H1 (cell line): Measurements from ENCODE around the gene KRT14. TPM values are rescaled to one million over a fixed set of nuclear protein-coding genes. Genes with fewer than 3 reads are reported as not detected.

ENCODE experiments used
- CTCF ChIA-PET: fragments of 300-600 bp; sonication (Branson Sonifier 250); formaldehyde crosslinking; loops from one replicate; lab custom pipeline; 2021; ENCODE audit not compliant: partially characterized antibody; lab: Charles Lee
- POLR2A ChIA-PET: fragments of 300-600 bp; sonication (Branson Sonifier 250); formaldehyde crosslinking; loops from one replicate; lab custom pipeline; 2021; ENCODE audit warnings: inconsistent platforms; ENCODE audit not compliant: partially characterized antibody; lab: Charles Lee
- DNase-seq, 2 experiments: peaks; one replicate each; pipeline versions ENCODE4 v3.0.0 to v3.0.0-alpha.2; 2010 to 2022; ENCODE audit warnings: low spot score in 2 of 2, low read depth in 1 of 2, mixed read lengths in 1 of 2
- FAIRE-seq: peaks from 2 replicates; lab custom pipeline; 2011; peaks lifted over from hg19 to GRCh38; lab: Jason Lieb, UNC
- H2AFZ ChIP-seq: 2 replicates; pipeline ENCODE4 v1.8.1; 2012; ENCODE audit warnings: low read length, inconsistent platforms
- H2AK5ac ChIP-seq: 2 replicates; pipeline ENCODE4 v1.6.1; 2013; ENCODE audit warnings: low read depth, low read length
- H2BK120ac ChIP-seq: replicated peaks from 2 replicates; pipeline ENCODE3; 2013; ENCODE audit warnings: low read depth, low read length, inconsistent platforms
- H2BK12ac ChIP-seq: 2 replicates; pipeline ENCODE4 v1.6.1; 2013; ENCODE audit warnings: low read depth, low read length
- H2BK15ac ChIP-seq: 2 replicates; pipeline ENCODE4 v1.6.1; 2013; ENCODE audit warnings: low read length
- H2BK20ac ChIP-seq: 2 replicates; pipeline ENCODE4 v1.6.1; 2013; ENCODE audit warnings: low read length
- H2BK5ac ChIP-seq: 2 replicates; pipeline ENCODE4 v1.6.1; 2013; ENCODE audit warnings: low read depth, low read length
- H3K14ac ChIP-seq: 2 replicates; pipeline ENCODE4 v1.6.1; 2013; ENCODE audit warnings: inconsistent platforms; ENCODE audit not compliant: insufficient read length
- H3K18ac ChIP-seq: 2 replicates; pipeline ENCODE4 v1.6.1; 2013; ENCODE audit warnings: low read length; ENCODE audit errors: extremely low read depth
- H3K23ac ChIP-seq: 2 replicates; pipeline ENCODE4 v1.6.1; 2013; ENCODE audit warnings: inconsistent platforms; ENCODE audit not compliant: insufficient read length
- H3K23me2 ChIP-seq: 2 replicates; pipeline ENCODE4 v1.6.1; 2013; ENCODE audit warnings: low read depth, low read length
- H3K27ac ChIP-seq: 2 replicates; pipeline ENCODE4 v1.6.1; 2011; ENCODE audit warnings: low read depth, low read length, inconsistent platforms
- H3K27me3 ChIP-seq, 4 experiments: replicated peaks in 1 of 4; 1 replicate in 1 of 4; 2 replicates in 3 of 4; pipeline versions ENCODE4 v1.6.1 to v1.8.1; 2011 to 2013; ENCODE audit warnings: low read length in 3 of 4, mild to moderate bottlenecking in 3 of 4, inconsistent platforms in 2 of 4, mixed read lengths in 2 of 4, moderate library complexity in 1 of 4; ENCODE audit not compliant: control insufficient read depth in 3 of 4, insufficient read depth in 3 of 4; ENCODE audit errors: extremely low read depth in 1 of 4
- H3K36me3 ChIP-seq, 4 experiments: 2 replicates each; pipeline versions ENCODE4 v1.6.1 to v1.8.1; 2011 to 2013; ENCODE audit warnings: mild to moderate bottlenecking in 4 of 4, low read length in 3 of 4, moderate library complexity in 2 of 4, control low read depth in 1 of 4, inconsistent platforms in 1 of 4; ENCODE audit not compliant: insufficient read depth in 4 of 4, control insufficient read depth in 2 of 4
- H3K4ac ChIP-seq: replicated peaks from 2 replicates; pipeline ENCODE3; 2013; ENCODE audit warnings: low read length, low read depth, mixed read lengths, inconsistent platforms; ENCODE audit not compliant: insufficient read length
- H3K4me1 ChIP-seq, 4 experiments: replicated peaks in 1 of 4; 1 replicate in 1 of 4; 2 replicates in 3 of 4; pipeline versions ENCODE4 v1.6.1 to v1.8.1; 2011 to 2013; ENCODE audit warnings: low read length in 3 of 4, inconsistent platforms in 2 of 4, mixed read lengths in 1 of 4; ENCODE audit not compliant: insufficient read depth in 4 of 4, control insufficient read depth in 3 of 4
- H3K4me2 ChIP-seq, 2 experiments: 2 replicates each; pipeline versions ENCODE4 v1.6.1 to v1.8.1; 2011 to 2013; ENCODE audit warnings: low read depth in 2 of 2, low read length in 2 of 2, control low read depth in 1 of 2, inconsistent platforms in 1 of 2, mild to moderate bottlenecking in 1 of 2; ENCODE audit not compliant: insufficient read depth in 1 of 2
- H3K4me3 ChIP-seq, 4 experiments: fragments of 200-600, 300-600 bp in 1 of 4; sonication (generic), shearing (Covaris generic), sonication (Bioruptor Twin) in 1 of 4; 2 replicates each; pipeline versions ENCODE4 v1.5.1 to v1.8.1; 2011 to 2016; ENCODE audit warnings: low read length in 4 of 4, low read depth in 3 of 4, control low read depth in 2 of 4, inconsistent platforms in 2 of 4, mild to moderate bottlenecking in 2 of 4, mixed read lengths in 1 of 4, moderate library complexity in 1 of 4; ENCODE audit not compliant: insufficient read depth in 2 of 4; ENCODE audit errors: extremely low read depth in 1 of 4
- H3K56ac ChIP-seq: replicated peaks from 2 replicates; pipeline ENCODE3; 2013; ENCODE audit warnings: low read depth, mild to moderate bottlenecking, mixed read lengths, low read length, inconsistent platforms; ENCODE audit not compliant: insufficient read length
- H3K79me1 ChIP-seq: 2 replicates; pipeline ENCODE4 v1.6.1; 2013; ENCODE audit warnings: low read depth, low read length, control low read depth
- H3K79me2 ChIP-seq, 2 experiments: 2 replicates each; pipeline versions ENCODE4 v1.6.1 to v1.8.1; 2012 to 2013; ENCODE audit warnings: low read length in 2 of 2, mild to moderate bottlenecking in 2 of 2, inconsistent platforms in 1 of 2; ENCODE audit not compliant: insufficient read depth in 2 of 2, control insufficient read depth in 1 of 2
- H3K9ac ChIP-seq, 4 experiments: replicated peaks in 1 of 4; 1 replicate in 1 of 4; 2 replicates in 3 of 4; pipeline versions ENCODE4 v1.6.1 to v1.8.1; 2011 to 2013; ENCODE audit warnings: low read depth in 3 of 4, low read length in 3 of 4, control low read depth in 2 of 4, mild to moderate bottlenecking in 2 of 4, moderate library complexity in 2 of 4, inconsistent platforms in 1 of 4; ENCODE audit errors: extremely low read depth in 1 of 4
- H3K9me3 ChIP-seq, 2 experiments: 2 replicates each; pipeline versions ENCODE4 v1.6.1 to v1.8.1; 2012 to 2013; ENCODE audit warnings: mild to moderate bottlenecking in 2 of 2, moderate library complexity in 2 of 2, control low read depth in 1 of 2, inconsistent platforms in 1 of 2, low read depth in 1 of 2, low read length in 1 of 2, mixed read lengths in 1 of 2; ENCODE audit not compliant: insufficient read depth in 2 of 2
- H4K20me1 ChIP-seq, 2 experiments: replicated peaks in 1 of 2; 2 replicates each; pipeline versions ENCODE3 to v1.8.1; 2011 to 2013; ENCODE audit warnings: inconsistent platforms in 2 of 2, low read length in 2 of 2, mild to moderate bottlenecking in 1 of 2; ENCODE audit not compliant: insufficient read depth in 2 of 2, control insufficient read depth in 1 of 2
- H4K5ac ChIP-seq: 2 replicates; pipeline ENCODE4 v1.6.1; 2013; ENCODE audit warnings: low read length, low read depth, mixed read lengths, inconsistent platforms; ENCODE audit not compliant: insufficient read length
- H4K8ac ChIP-seq: 2 replicates; pipeline ENCODE4 v1.8.0; 2013; ENCODE audit warnings: mild to moderate bottlenecking, moderate library complexity, low read length, inconsistent platforms; ENCODE audit not compliant: insufficient read depth; ENCODE audit errors: extremely low read depth
- H4K91ac ChIP-seq: replicated peaks from 2 replicates; pipeline ENCODE3; 2013; ENCODE audit warnings: low read length, mixed read lengths, inconsistent platforms; ENCODE audit not compliant: insufficient read length
- BCL11A ChIP-seq, 2 experiments: IDR thresholded peaks; one replicate each; pipeline ENCODE4 v1.6.1; 2011; ENCODE audit warnings: low read depth in 2 of 2, low read length in 2 of 2, mild to moderate bottlenecking in 2 of 2
- BRCA1 ChIP-seq: IDR thresholded peaks from 2 replicates; pipeline ENCODE4 v1.6.1; 2012; ENCODE audit warnings: low read depth, low read length, improper control_type of control experiment
- CBX5 ChIP-seq: fragments of 300-800, 300-1000 bp; sonication (generic); IDR thresholded peaks from 2 replicates; pipeline ENCODE4 v1.7.1; 2016; ENCODE audit warnings: antibody characterized with exemption, low read length, low read depth
- CREB1 ChIP-seq: IDR thresholded peaks from 2 replicates; pipeline ENCODE4 v1.6.1; 2012; ENCODE audit warnings: inconsistent platforms
- E2F6 ChIP-seq: IDR thresholded peaks from 2 replicates; pipeline ENCODE4 v1.6.1; 2012; ENCODE audit warnings: inconsistent platforms
- GABPA ChIP-seq: IDR thresholded peaks from 2 replicates; pipeline ENCODE4 v1.6.1; 2011; ENCODE audit warnings: mild to moderate bottlenecking, low read length, moderate library complexity, borderline replicate concordance; ENCODE audit not compliant: insufficient read depth
- MAFK ChIP-seq: IDR thresholded peaks from 2 replicates; pipeline ENCODE4 v1.6.1; 2012; ENCODE audit warnings: low read depth, mild to moderate bottlenecking, improper control_type of control experiment, low read length
- NANOG ChIP-seq: IDR thresholded peaks from 2 replicates; pipeline ENCODE4 v1.6.1; 2011; ENCODE audit warnings: low read length, low read depth, mild to moderate bottlenecking, inconsistent platforms; ENCODE audit not compliant: insufficient read depth, poor library complexity, severe bottlenecking
- POU5F1 ChIP-seq: IDR thresholded peaks from 2 replicates; pipeline ENCODE4 v1.6.1; 2011; ENCODE audit warnings: low read depth, mild to moderate bottlenecking, low read length, moderate library complexity
- SAP30 ChIP-seq: fragments of 300-600 bp; sonication (generic); IDR thresholded peaks from 2 replicates; pipeline ENCODE4 v1.7.1; 2012; ENCODE audit warnings: low read length, moderate library complexity, mild to moderate bottlenecking, inconsistent platforms; ENCODE audit not compliant: insufficient read depth, insufficient replicate concordance
- SP1 ChIP-seq: IDR thresholded peaks from 2 replicates; pipeline ENCODE4 v1.6.1; 2011; ENCODE audit warnings: low read depth, low read length
- SRF ChIP-seq: IDR thresholded peaks from 2 replicates; pipeline ENCODE4 v1.6.1; 2011; ENCODE audit warnings: mild to moderate bottlenecking, low read depth, low read length, moderate library complexity
- TAF7 ChIP-seq: optimal IDR thresholded peaks from 2 replicates; pipeline ENCODE3; 2011; ENCODE audit warnings: low read depth, mild to moderate bottlenecking, inconsistent platforms, low read length, moderate library complexity, borderline replicate concordance
- TCF12 ChIP-seq: IDR thresholded peaks from 2 replicates; pipeline ENCODE4 v1.6.1; 2011; ENCODE audit warnings: low read depth, mild to moderate bottlenecking, low read length
- WGBS, 2 experiments: shearing (Covaris generic) in 1 of 2; methylation state at CpG; one replicate each; pipeline versions ENCODE4 v1.1.6 to v1.1.7; 2013 to 2015; ENCODE audit warnings: low lambda C conversion rate in 2 of 2, mixed read lengths in 2 of 2, inconsistent platforms in 1 of 2, low coverage in 1 of 2, missing lambda C conversion rate in 1 of 2; ENCODE audit not compliant: insufficient replicate concordance in 2 of 2, insufficient coverage in 1 of 2, insufficient read length in 1 of 2; ENCODE audit errors: extremely low coverage in 1 of 2, missing lambda C conversion rate in 1 of 2; 5-methylcytosine and 5-hydroxymethylcytosine counted together
- polyA plus RNA-seq, 7 experiments: library from polyadenylated mRNA; depleted of rRNA in 3 of 7; stranded (reverse) in 5 of 7; unstranded in 2 of 7; fragments of >200 nt in 5 of 7; fragments of 200-250 nt in 2 of 7; gene quantifications; 1 replicate in 5 of 7; 2 replicates in 1 of 7; 4 replicates in 1 of 7; pipeline versions ENCODE4 v1.2.1 to v1.2.3, GENCODE V29; 2011 to 2013; ENCODE audit warnings: missing spikeins in 2 of 7, mixed read lengths in 2 of 7
- total RNA-seq: library from RNA; stranded (reverse); fragmentation: NEBNext Ultra II Directional; extraction: Animal tissue kit (Norgen Biotek cat#: 25700); gene quantifications from 2 replicates; pipeline ENCODE4 v1.2.1, GENCODE V29; 2021

The KRT14 gene
- total and polyA plus RNA-seq, 2 of the 8 experiments (the other 6 are each of a cell fraction or from before 2014, with no cell fraction given), result 0.35 TPM; not detected in 1

GRCh38 chr17:41631898-41632285, 45.2 kb upstream of the KRT14 start:
- H3K27ac ChIP-seq, result no peak overlapping the region
- H4K5ac ChIP-seq, result no peak overlapping the region
- H4K20me1 ChIP-seq, result peaks cover 0 to 11% of the 10 kb centered on the region in 2 experiments
- no peak overlapping the region; the same call in 1 of the 2 replicates for H4K8ac ChIP-seq
- H3K9me3 ChIP-seq, result no peaks in the 10 kb centered on the region
- DNase-seq (no peak), FAIRE-seq (no peak)
- no peak overlapping the region for H2BK12ac ChIP-seq
- peaks cover 12% of the 10 kb centered on the region; the same call in 1 of the 2 replicates for H3K23me2 ChIP-seq
- no peak for TF ChIP-seq NANOG
- TF ChIP-seq E2F6, result no peak
- no peak for TF ChIP-seq GABPA
- no peak for TF ChIP-seq CBX5
- TF ChIP-seq BRCA1, result no peak
- no peak for TF ChIP-seq BCL11A (IDR thresholded peaks at IDR 0.05; ENCODE audit: low read depth in 2 of 2, low read length in 2 of 2)
- no peak for TF ChIP-seq SRF
- no peak for TF ChIP-seq MAFK
- no peak for TF ChIP-seq TCF12
- no peak for TF ChIP-seq TAF7
- no peak for TF ChIP-seq CREB1
- TF ChIP-seq POU5F1, result no peak
- TF ChIP-seq SP1, result no peak
- TF ChIP-seq SAP30, result no peak
- peaks cover 0 to 3% (median 0%) of the 10 kb centered on the region in 4 experiments; a peak in 1 of 7 replicates for H3K27me3 ChIP-seq
- no peak overlapping the region; the same call in 1 of the 2 replicates for H2AK5ac ChIP-seq
- peaks cover 0 to 14% (median 4%) of the 10 kb centered on the region in 4 experiments; a peak in 2 of 7 replicates for H3K4me1 ChIP-seq
- no peaks in the 10 kb centered on the region for H3K79me2 ChIP-seq
- POLR2A ChIA-PET, result no interaction called here
- H2BK15ac ChIP-seq, result no peak overlapping the region
- no peak overlapping the region for H3K9ac ChIP-seq
- H3K18ac ChIP-seq, result no peak overlapping the region
- H3K4ac ChIP-seq, result no peak overlapping the region
- no peak overlapping the region for H3K4me2 ChIP-seq
- CTCF ChIA-PET, result interaction anchor here (3.0 kb wide), 1 partner anchor 83 kb away, joined by 12 read pairs; no protein-coding TSS in a partner anchor
- H2BK5ac ChIP-seq, result no peak overlapping the region
- H3K79me1 ChIP-seq, result no peaks in the 10 kb centered on the region
- H4K91ac ChIP-seq, result no peak overlapping the region
- no peak overlapping the region for H2AFZ ChIP-seq
- H2BK120ac ChIP-seq, result no peak overlapping the region
- H3K23ac ChIP-seq, result no peak overlapping the region
- H2BK20ac ChIP-seq, result no peak overlapping the region
- no peak overlapping the region for H3K14ac ChIP-seq
- no peaks in the 10 kb centered on the region; a peak in 1 of 8 replicates for H3K36me3 ChIP-seq
- WGBS, 2 experiments, result 84% methylated on average over 12 of the region's 15 CpGs; no CpG with 5 or more reads in 1 of the 2 experiments
- no peak overlapping the region for H3K56ac ChIP-seq
- no peak overlapping the region for H3K4me3 ChIP-seq
